ENCODE measurements around the gene HEATR3. TPM values are rescaled to one million over a fixed set of nuclear protein-coding genes. Genes with fewer than 3 reads are reported as not detected.

The HEATR3 gene
- total RNA-seq, 1 donor from 2014 or later, result 23.9 TPM

DNA sequence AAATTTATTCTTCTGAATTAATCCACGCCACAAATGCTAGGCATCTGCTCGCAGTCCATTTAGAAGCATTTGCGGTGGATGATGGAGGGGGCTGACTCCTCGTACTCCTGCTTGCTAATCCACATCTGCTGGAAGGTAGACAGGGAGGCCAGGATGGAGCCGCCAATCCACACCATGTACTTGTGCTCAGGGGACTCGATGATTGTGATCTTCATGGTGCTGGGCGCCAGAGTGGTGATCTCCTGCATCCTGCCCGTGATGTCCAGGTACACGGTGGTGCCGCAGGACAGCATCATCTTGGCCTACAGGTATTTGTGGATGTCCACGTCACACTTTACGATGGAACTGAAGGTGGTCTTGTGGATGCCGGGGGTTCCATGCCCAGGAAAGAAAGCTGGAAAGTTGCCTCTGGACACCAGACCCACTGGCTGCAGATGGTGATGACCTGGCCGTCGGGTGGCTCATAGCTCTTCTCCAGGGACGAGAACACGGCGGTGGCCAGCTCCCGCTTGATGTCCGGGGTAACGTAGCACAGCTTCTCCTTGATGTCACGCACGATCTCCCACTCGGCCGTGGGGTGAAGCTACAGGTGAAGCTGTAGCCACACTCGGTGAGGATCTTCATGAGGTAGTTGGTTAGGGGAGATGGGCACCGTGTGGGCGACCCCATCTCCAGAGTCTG lies 7.5 kb upstream of the HEATR3 start:
- H3K27me3 ChIP-seq, result no peaks in the 10 kb centered on the region

DNA sequence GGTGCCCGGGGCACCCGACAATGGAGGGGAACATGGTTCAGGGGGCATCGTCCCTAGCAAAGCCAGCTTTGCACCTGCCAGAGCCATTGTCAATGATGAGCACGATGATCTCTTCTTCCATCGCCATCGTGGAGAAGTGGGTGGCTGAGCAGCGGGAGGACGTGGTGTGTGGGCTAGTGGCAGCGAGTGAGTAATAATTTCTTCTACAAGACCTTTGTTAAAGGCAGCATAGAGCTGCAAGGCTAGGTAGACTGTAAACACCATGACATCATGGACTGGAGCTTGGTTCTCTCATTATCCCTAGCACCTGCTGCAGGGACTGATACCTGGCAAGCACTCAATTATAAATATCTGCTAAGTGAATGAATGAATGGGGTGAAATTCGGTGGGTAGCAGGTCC lies 6.7 kb upstream of the HEATR3 start:
- H3K4me2 ChIP-seq, result no peak overlapping the region
- H3K27ac Mint-ChIP-seq, result no peak overlapping the region
- no peaks in the 10 kb centered on the region for H3K27me3 ChIP-seq
- no peak overlapping the region for H3K9ac ChIP-seq
- no peak overlapping the region for H2AFZ ChIP-seq (replicated peaks)
- no peaks in the 10 kb centered on the region for H3K4me1 ChIP-seq
- H4K20me1 ChIP-seq (ENCODE audit: low read depth), result no peaks in the 10 kb centered on the region
- no peak overlapping the region for H3K4me3 Mint-ChIP-seq
- TF ChIP-seq, protein P1, sequence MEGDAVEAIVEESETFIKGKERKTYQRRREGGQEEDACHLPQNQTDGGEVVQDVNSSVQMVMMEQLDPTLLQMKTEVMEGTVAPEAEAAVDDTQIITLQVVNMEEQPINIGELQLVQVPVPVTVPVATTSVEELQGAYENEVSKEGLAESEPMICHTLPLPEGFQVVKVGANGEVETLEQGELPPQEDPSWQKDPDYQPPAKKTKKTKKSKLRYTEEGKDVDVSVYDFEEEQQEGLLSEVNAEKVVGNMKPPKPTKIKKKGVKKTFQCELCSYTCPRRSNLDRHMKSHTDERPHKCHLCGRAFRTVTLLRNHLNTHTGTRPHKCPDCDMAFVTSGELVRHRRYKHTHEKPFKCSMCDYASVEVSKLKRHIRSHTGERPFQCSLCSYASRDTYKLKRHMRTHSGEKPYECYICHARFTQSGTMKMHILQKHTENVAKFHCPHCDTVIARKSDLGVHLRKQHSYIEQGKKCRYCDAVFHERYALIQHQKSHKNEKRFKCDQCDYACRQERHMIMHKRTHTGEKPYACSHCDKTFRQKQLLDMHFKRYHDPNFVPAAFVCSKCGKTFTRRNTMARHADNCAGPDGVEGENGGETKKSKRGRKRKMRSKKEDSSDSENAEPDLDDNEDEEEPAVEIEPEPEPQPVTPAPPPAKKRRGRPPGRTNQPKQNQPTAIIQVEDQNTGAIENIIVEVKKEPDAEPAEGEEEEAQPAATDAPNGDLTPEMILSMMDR (IDR thresholded peaks at IDR 0.05), result no peak
- TF ChIP-seq EZH2phosphoT487 (IDR thresholded peaks at IDR 0.05) (no peak), EZH2 (IDR thresholded peaks at IDR 0.05) (no peak)
- no peaks in the 10 kb centered on the region for H3K27me3 Mint-ChIP-seq (ENCODE audit: insufficient read depth, low read depth)
- H3F3A ChIP-seq (ENCODE audit: low read depth), result no peaks in the 10 kb centered on the region
- peaks cover 16% of the 10 kb centered on the region for H3K9me3 Mint-ChIP-seq
- H3K36me3 ChIP-seq, result no peaks in the 10 kb centered on the region
- no peaks in the 10 kb centered on the region for H3K79me2 ChIP-seq (ENCODE audit: low read depth)
- no peaks in the 10 kb centered on the region for H3K4me1 Mint-ChIP-seq
- no peak overlapping the region for H3K27ac ChIP-seq
- H3K9me3 ChIP-seq (ENCODE audit: low read depth), result no peaks in the 10 kb centered on the region
- no peak for DNase-seq (ENCODE audit: low spot score)
- H3K36me3 Mint-ChIP-seq, result no peaks in the 10 kb centered on the region
- H3K4me3 ChIP-seq, result no peak overlapping the region

More for the DNA sequence above, 7.5 kb upstream of the HEATR3 start:
- TF ChIP-seq, protein P1 (IDR thresholded peaks at IDR 0.05), result no peak
- TF ChIP-seq EZH2 (IDR thresholded peaks at IDR 0.05), result no peak
- no peak for TF ChIP-seq EZH2phosphoT487 (IDR thresholded peaks at IDR 0.05)
- H2AFZ ChIP-seq (replicated peaks), result no peak overlapping the region
- no peaks in the 10 kb centered on the region for H4K20me1 ChIP-seq (ENCODE audit: low read depth)
- H3K9ac ChIP-seq, result no peak overlapping the region
- H3K36me3 Mint-ChIP-seq, result no peaks in the 10 kb centered on the region
- H3K27ac Mint-ChIP-seq, result no peak overlapping the region
- no peaks in the 10 kb centered on the region for H3K4me1 ChIP-seq
- no peak for DNase-seq (ENCODE audit: low spot score)
- H3K36me3 ChIP-seq, result no peaks in the 10 kb centered on the region
- no peaks in the 10 kb centered on the region for H3F3A ChIP-seq (ENCODE audit: low read depth)
- H3K27me3 Mint-ChIP-seq (ENCODE audit: insufficient read depth, low read depth), result no peaks in the 10 kb centered on the region
- H3K27ac ChIP-seq, result no peak overlapping the region
- no peak overlapping the region for H3K4me3 Mint-ChIP-seq
- H3K4me3 ChIP-seq, result no peak overlapping the region
- H3K79me2 ChIP-seq (ENCODE audit: low read depth), result no peaks in the 10 kb centered on the region
- no peaks in the 10 kb centered on the region for H3K9me3 ChIP-seq (ENCODE audit: low read depth)
- no peak overlapping the region for H3K4me2 ChIP-seq
- H3K4me1 Mint-ChIP-seq, result no peaks in the 10 kb centered on the region
- peaks cover 16% of the 10 kb centered on the region for H3K9me3 Mint-ChIP-seq

DNA sequence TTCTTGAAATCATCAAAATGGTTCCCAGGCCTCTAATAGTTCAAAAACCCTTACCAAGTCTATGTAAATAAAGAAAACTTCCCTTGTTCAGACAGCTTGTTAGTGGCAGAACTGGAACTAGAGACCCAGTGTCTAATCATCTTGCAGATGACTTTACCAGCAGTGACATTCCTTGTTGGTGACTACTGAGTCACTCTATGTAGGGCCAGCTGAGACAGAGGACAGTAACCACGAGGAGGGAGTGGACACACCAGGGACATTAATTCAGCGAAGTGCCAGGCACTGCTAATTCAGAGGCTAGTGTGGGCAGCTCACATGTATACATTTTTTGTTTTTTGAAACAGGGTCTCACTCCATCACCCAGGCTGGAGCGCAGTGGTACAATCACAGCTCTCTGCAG lies 6.1 kb upstream of the HEATR3 start:
- Histone ChIP-seq H3K4me1 (no peaks in the 10 kb centered on the region), H3K79me2 (ENCODE audit: low read depth) (no peaks in the 10 kb centered on the region), H3K4me3 (no peak overlapping the region), H3K4me2 (no peak overlapping the region), H2AFZ (replicated peaks) (no peak overlapping the region), H3K27ac (no peak overlapping the region), H4K20me1 (ENCODE audit: low read depth) (no peaks in the 10 kb centered on the region), H3K9ac (no peak overlapping the region), H3K27me3 (no peaks in the 10 kb centered on the region), H3K9me3 (ENCODE audit: low read depth) (no peaks in the 10 kb centered on the region), H3F3A (ENCODE audit: low read depth) (no peaks in the 10 kb centered on the region), H3K36me3 (no peaks in the 10 kb centered on the region)
- Mint-ChIP-seq H3K9me3 (peaks cover 16% of the 10 kb centered on the region), H3K4me1 (no peaks in the 10 kb centered on the region), H3K27ac (no peak overlapping the region), H3K36me3 (no peaks in the 10 kb centered on the region), H3K4me3 (no peak overlapping the region), H3K27me3 (ENCODE audit: insufficient read depth, low read depth) (no peaks in the 10 kb centered on the region)
- TF ChIP-seq EZH2phosphoT487 (IDR thresholded peaks at IDR 0.05) (no peak), EZH2 (IDR thresholded peaks at IDR 0.05) (no peak)
- TF ChIP-seq, protein P1 (IDR thresholded peaks at IDR 0.05), result no peak
- no peak for DNase-seq (ENCODE audit: low spot score)
